Measurements from ENCODE around the gene DAPK1. TPM values are rescaled to one million over a fixed set of nuclear protein-coding genes. Genes with fewer than 3 reads are reported as not detected.

The DAPK1 gene
- total and polyA plus RNA-seq, 10 of the 15 experiments (the other 5 are each of a cell fraction or from before 2014, with no cell fraction given) = 8.2 to 94.7 (median 51.6) TPM

- no peak overlapping the region for H3K4me3 ChIP-seq
- BruUV-seq (replicated peaks) = no TSS peak
- no peak overlapping the region for H3K9ac ChIP-seq (ENCODE audit: control insufficient read depth, insufficient read depth, low read length)
- in situ Hi-C loops (cut with MboI) = no loop called here
- intact Hi-C loops (cut with micrococcal nuclease; ENCODE audit: unreplicated experiment) = no loop called here
- no peaks in the 10 kb centered on the region for H4K20me1 ChIP-seq (ENCODE audit: control insufficient read depth, insufficient read depth)
- POLR2A ChIA-PET = no interaction called here
- H3K27ac ChIP-seq (ENCODE audit: control insufficient read depth, insufficient read depth) = no peak overlapping the region
- DNase-seq (ENCODE audit: low read depth, low spot score) (no peak), FAIRE-seq (no peak), ATAC-seq (no peak)
- no peak overlapping the region for H2AFZ ChIP-seq (ENCODE audit: control insufficient read depth, low read depth, low read length)
- H3K9me3 ChIP-seq (replicated peaks; ENCODE audit: control insufficient read depth, insufficient read depth, low read length) = no peaks in the 10 kb centered on the region
- H3K4me1 ChIP-seq (ENCODE audit: control insufficient read depth, insufficient read depth, low read length) = no peaks in the 10 kb centered on the region
- H3K36me3 ChIP-seq (ENCODE audit: control insufficient read depth in 2 of 2, insufficient read depth in 2 of 2, low read length in 1 of 2) = no peaks in the 10 kb centered on the region
- RAD21 ChIA-PET (ENCODE audit: unreplicated experiment) = no interaction called here
- no peak overlapping the region for H3K4me2 ChIP-seq (ENCODE audit: control insufficient read depth, insufficient read depth)
- no peak for TF ChIP-seq ESRRA (IDR thresholded peaks at IDR 0.05; ENCODE audit: low read length)
- TF ChIP-seq KLF5 (IDR thresholded peaks at IDR 0.05; ENCODE audit: partially characterized antibody) = no peak
- TF ChIP-seq POU2F2 (IDR thresholded peaks at IDR 0.05; ENCODE audit: borderline replicate concordance, low read depth, low read length) = no peak
- TF ChIP-seq MXI1 (IDR thresholded peaks at IDR 0.05; ENCODE audit: low read depth, low read length) = no peak
- no peak for TF ChIP-seq YBX1 (IDR thresholded peaks at IDR 0.05)
- TF ChIP-seq ATF3 (IDR thresholded peaks at IDR 0.05; ENCODE audit: borderline replicate concordance, extremely low read depth, low read depth, low read length) = no peak
- no peak for TF ChIP-seq MTA2 (IDR thresholded peaks at IDR 0.05; ENCODE audit: low read depth)
- no peak for TF ChIP-seq LARP7 (IDR thresholded peaks at IDR 0.05)
- no peak for TF ChIP-seq IRF3 (IDR thresholded peaks at IDR 0.05)
- TF ChIP-seq ZNF24 (IDR thresholded peaks at IDR 0.05) = no peak
- no peak for TF ChIP-seq ZNF217 (IDR thresholded peaks at IDR 0.05)
- no peak for TF ChIP-seq NFYA (IDR thresholded peaks at IDR 0.05; ENCODE audit: borderline replicate concordance, low read depth, low read length)
- no peak for TF ChIP-seq WRNIP1 (IDR thresholded peaks at IDR 0.05; ENCODE audit: borderline replicate concordance, low read depth, low read length)
- TF ChIP-seq NFIC (IDR thresholded peaks at IDR 0.05; ENCODE audit: low read depth, low read length) = no peak
- CTCF ChIA-PET = no interaction called here
- H3K79me2 ChIP-seq (ENCODE audit: control insufficient read depth, insufficient read depth, low read length) = no peaks in the 10 kb centered on the region
- 3% methylated on average over 4 of the region's 4 CpGs for WGBS (ENCODE audit: insufficient coverage, insufficient replicate concordance, low lambda C conversion rate, missing lambda C conversion rate)
- no peaks in the 10 kb centered on the region for H3K27me3 ChIP-seq (replicated peaks in 1 of 2; ENCODE audit: control insufficient read depth in 2 of 2, insufficient read depth in 2 of 2, low read length in 1 of 2)
- SMC1A ChIA-PET (ENCODE audit: uncharacterized antibody, unreplicated experiment) = no interaction called here
Measured at GRCh38 chr9:87746186-87746585, 248.5 kb downstream of the DAPK1 start.
